ELF-1 (cell line): ENCODE data around the gene NCK1.

Experiments used
- DNase-seq: peaks from one replicate; pipeline ENCODE4 v3.0.0-alpha.2; 2016; ENCODE audit warnings: low read depth, low spot score

NCK1 gene

GRCh38 chr3:136861890-136862616 lies at the start of gene NCK1:
NCK1 (plus strand) TSS chr3:136862208; CDS start chr3:136928002, 65,794 bp downstream.
- DNase-seq = peak; percentile 99

DNA sequence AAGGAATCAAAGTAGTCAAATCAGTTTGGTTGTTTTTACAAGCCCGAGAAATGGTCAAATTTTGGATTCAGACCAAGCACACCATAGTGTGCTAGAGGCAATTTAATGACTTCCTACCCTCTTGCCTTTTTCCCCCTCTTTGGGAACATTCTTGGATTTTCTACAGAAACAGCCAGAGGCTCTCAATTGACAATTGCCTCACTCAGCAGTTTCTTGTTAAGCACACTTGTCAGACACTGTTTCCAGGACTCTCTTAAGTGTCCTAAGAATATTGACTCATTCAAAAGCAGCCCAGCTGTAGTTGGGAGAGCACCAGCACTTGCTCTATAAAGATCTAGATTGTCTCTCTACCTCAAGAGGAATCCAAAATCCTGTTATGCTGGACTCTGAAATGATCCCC lies 44.6 kb upstream of the NCK1 start:
- DNase-seq = peak; percentile 20

DNA sequence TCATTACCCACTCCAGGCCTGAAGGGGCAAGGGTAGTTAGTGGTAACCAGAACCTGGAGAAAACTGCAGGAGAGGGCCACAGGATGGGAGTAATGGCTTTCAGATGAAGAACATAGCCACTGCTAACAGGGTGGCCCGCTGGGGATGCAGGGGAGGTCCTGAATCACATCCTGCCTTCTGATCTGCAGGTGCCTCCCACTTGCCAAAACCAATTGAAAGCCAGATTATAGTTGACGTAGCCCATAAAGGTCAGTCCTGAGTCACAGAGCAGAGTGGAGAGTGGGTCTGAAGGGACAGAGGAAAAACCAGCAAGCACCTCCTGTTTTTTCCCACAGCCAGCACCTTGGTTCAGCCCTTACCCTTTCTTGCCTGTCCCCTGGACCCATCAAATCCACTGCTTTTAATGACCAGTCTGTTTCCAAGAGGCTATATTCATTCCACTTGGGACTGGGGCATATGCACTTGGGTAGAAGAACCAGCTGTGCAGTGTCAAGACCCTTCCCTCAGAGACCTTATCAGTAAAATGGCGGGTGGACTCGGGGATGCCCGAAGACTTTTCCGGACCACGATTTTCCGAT lies 43.7 kb upstream of the NCK1 start:
- DNase-seq = peak; percentile 15

DNA sequence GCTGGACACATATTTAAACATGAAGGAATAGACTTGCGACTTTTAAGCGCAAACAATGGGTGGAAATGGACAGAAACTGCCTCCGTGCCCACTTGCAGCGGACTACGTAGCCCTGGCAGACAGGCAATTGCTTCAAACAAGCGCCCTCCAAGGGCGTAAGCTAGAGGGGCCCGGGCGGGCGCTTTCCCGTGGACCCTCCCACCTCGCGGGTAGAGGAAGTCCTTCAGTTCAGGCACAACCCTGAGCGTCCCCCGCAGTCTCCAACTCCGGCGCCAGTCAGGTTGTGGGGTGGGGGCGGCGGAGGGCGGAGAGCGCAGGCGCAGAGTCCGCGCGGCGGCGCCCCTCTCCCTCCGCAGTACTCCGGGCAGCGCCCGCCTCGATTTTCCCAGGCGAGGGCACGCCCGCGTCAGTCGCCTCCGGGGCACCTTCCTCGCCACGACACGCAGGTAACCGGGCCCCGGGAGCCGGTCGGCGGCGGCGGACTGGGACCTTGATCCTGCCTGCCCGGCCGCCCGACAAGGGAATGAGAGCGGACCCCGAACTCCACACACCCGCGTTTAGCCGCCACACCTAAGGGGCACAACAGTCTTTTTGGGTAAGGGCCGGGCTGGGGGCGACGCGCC lies 43.1 kb upstream of the NCK1 start, which contains the start of gene SLC35G2:
TSS of gene SLC35G2 (plus strand) at position 358 of the 623 bp plus-strand sequence. CDS start 35,335 bp downstream, outside the sequence.
- peak; percentile 71 for DNase-seq

- DNase-seq = peak; percentile 56
These were observed 42.6 kb upstream of the NCK1 start for GRCh38 chr3:136819392-136819730.

- peak; percentile 76 for DNase-seq
These were observed 42.0 kb upstream of the NCK1 start for GRCh38 chr3:136819731-136820679.

DNA sequence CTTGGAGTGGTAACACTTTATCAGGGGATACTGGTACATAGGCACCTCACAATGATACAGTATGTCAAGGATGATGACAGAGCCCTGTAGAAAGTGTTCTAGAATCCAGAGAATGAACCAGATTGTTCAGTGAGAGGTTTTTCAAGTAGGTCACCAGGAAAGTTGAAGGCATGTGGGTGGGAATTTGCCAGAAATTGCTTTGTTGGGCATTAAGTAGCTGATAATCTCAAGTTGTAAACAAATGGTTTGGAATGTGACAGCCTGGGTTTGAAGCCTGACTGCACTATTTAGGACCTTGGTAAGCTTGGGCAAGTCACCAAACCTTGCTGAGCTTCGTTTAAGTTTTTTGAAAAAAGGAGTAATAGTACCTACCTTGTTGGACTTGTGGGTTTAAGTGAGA lies 30.5 kb upstream of the NCK1 start:
- DNase-seq = no peak

- no peak for DNase-seq
These were observed 26.8 kb upstream of the NCK1 start for GRCh38 chr3:136835089-136835812.

DNA sequence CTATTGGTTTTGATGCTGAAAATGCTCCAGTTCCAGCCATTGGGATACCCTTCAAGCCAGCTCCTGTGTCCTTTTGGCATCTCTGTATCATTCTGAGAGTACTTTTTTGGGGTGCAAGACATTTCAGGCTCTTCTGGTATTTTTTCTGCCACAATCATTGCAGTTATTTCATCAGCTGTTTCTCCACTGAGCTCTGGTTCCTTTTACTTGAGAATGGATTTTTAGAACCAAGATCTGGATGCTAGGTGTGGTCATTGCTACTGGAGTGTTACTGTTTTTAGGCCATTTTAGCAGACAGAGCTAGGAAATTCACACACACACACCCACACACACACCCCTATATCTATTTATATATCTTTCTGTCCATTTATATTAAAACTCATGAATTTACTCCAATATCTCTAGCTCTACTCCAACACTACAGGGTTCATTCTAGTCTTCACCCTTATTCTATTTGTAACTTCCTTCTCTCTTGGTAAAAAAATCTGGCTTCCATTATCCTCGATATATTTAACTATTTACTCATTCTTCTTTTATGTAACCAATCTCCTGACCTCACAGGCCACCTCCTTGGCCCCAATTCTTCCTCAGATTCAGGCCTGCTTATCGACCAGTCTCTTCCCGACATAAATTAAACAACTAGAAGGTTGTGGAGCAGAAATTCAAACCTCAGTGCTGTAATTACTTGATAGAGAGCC lies 26.0 kb upstream of the NCK1 start:
- DNase-seq = no peak

DNA sequence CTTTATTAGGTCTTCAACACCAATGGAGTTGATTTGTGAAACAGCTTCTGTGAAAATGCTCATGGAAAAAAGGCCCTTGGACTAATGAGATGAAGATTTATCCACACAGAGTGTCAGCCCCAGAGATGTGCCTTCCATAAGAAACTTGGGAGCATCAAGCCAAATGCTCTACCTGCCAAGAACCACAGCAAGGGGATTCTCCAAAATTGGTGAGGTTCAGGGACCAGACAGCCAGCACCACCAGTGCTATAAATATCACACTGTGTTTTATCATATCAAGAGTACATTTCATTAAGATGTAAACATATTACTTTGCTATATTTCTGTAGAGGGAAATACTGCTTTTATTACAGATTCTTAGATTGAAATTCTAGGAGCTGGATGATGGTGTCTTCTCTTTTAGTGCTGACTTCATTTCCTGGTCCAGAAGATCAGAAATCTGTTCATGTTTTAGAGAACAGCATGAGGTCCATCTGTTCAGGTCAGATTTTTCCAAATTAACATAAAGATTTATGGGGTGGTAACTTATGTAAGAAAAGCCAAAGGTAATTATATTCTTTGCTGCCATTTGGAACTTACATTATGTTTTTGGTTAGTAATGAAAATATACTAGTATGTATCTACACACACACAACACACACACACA lies 25.4 kb upstream of the NCK1 start:
- no peak for DNase-seq

- DNase-seq = no peak
These were observed 23.1 kb upstream of the NCK1 start for GRCh38 chr3:136838641-136839555.

GRCh38 chr3:136839556-136839931 lies 22.5 kb upstream of the NCK1 start:
- DNase-seq = no peak

GRCh38 chr3:136840252-136840651 lies 21.8 kb upstream of the NCK1 start:
- no peak for DNase-seq

DNA sequence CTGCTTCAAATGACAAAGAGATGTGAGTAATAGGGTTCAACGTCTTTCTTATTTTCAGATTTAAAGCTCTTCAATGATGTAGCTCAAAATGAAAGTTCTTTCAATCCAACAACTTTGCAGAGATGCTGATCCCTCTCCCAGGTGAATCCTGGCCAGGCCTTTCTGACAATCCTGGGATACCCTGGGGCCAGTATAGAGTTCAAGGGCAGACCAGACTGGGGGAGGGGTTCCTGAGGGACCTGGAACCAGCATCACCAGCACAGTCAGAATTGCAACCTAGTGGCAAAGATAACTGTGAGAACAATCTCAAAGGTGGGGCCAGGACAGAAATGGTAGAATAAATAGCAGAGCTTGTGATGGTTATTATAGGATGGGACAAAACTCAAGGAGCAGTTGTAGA lies 19.7 kb upstream of the NCK1 start:
- no peak for DNase-seq

DNA sequence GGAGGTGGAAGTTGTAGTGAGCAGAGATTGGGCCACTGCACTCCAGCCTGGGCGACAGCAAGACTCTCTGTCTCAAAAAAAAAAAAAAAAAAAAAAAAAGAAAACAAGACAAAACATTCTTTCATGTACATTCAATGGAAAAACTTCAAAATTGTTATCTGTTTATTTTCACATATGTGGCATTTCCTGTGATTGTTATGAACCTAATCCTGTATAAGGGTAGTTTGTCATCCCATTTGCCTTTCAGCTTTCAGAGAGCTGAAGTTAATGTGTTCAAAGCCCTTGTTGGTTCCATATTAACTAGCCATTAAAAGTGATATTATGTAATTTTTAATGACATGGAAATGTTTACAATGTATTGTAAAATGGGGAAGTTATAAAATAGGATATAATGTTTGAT lies 17.3 kb upstream of the NCK1 start:
- DNase-seq = no peak

DNA sequence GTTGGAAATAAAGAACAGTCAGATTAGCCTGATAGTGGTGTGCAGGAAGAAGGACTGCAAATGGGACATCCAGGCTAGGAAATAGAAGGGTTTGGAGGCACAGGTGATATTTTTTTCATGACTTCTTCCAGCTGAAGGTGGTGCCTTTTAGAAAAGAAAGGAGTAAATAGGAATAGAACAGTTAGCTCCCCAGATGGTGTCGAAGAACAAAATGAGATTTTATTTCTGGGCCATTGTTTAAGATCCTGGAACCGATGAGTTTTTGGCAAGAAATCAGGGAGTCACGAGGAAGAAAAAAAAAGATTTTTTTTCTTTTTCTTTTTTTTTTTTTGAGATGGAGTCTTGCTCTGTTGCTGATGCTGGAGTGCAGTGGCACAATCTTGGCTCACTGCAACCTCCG lies 9.8 kb upstream of the NCK1 start:
- DNase-seq = no peak

DNA sequence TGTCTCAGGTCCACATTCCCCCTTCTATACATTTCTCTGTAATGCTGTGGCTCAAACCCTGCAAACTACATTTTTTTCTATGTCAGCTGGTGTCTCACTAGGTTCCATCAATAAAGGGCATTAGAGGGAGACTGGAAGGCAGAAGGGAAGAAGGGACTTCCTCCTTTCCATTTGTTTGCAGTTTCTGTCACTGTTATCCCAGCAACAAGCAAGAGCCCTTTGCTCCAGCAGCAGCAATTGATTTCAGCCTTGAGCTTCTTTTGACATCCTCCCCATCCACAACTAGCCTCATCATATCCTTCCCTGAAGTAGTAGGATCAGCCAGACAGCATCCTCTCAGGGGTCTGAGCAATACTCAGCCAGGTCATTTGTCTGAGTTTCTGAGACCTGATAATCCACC lies 5.3 kb upstream of the NCK1 start:
- DNase-seq = no peak

GRCh38 chr3:136858381-136858780 lies 3.6 kb upstream of the NCK1 start:
- no peak for DNase-seq

- DNase-seq = peak; percentile 29
These were observed 1.5 kb upstream of the NCK1 start for GRCh38 chr3:136860541-136860940.
